B cell (primary cell): ENCODE data around the gene THADA. TPM values are rescaled to one million over a fixed set of nuclear protein-coding genes. Genes with fewer than 3 reads are reported as not detected.

Source experiments
- ATAC-seq: fragments of 200-7000 bp; cut with Tn5 transposase; one replicate; pipeline ENCODE4 v1.10.0; 2021; ENCODE audit warnings: low read depth, mild to moderate bottlenecking, moderate number of reproducible peaks, moderate library complexity
- CTCF ChIA-PET: fragments of 350-600 bp; sonication (Branson Sonifier 250); formaldehyde crosslinking; loops from one replicate; lab custom pipeline; 2021; ENCODE audit warnings: antibody characterized with exemption, inconsistent platforms; lab: Charles Lee
- POLR2A ChIA-PET: fragments of 350-600 bp; sonication (Branson Sonifier 250); formaldehyde crosslinking; loops from one replicate; lab custom pipeline; 2021; ENCODE audit warnings: antibody characterized with exemption; lab: Charles Lee
- DNase-seq: peaks from one replicate; pipeline ENCODE4 v3.0.0; 2013
- H2AFZ ChIP-seq: 2 replicates; pipeline ENCODE4 v1.6.1; 2012; ENCODE audit warnings: mild to moderate bottlenecking, low read depth, low read length; ENCODE audit not compliant: insufficient read depth, poor library complexity, severe bottlenecking
- H3K27ac ChIP-seq, 2 donors: 1 replicate in 1 of 2; 2 replicates in 1 of 2; pipeline ENCODE4 v1.5.1; 2012 to 2013; ENCODE audit warnings: low read length in 2 of 2, mild to moderate bottlenecking in 2 of 2, moderate library complexity in 1 of 2
- H3K27me3 ChIP-seq, 4 experiments: fragments of 200-600 bp in 1 of 4; sonication (generic) in 1 of 4; replicated peaks in 1 of 4; 1 replicate in 2 of 4; 2 replicates in 2 of 4; pipeline versions ENCODE4 v1.6.1 to v1.7.0; 2013 to 2016; ENCODE audit warnings: low read length in 3 of 4, mild to moderate bottlenecking in 2 of 4, mixed read lengths in 1 of 4, moderate library complexity in 1 of 4; ENCODE audit not compliant: insufficient read depth in 4 of 4, control insufficient read depth in 3 of 4; ENCODE audit errors: control extremely low read depth in 1 of 4
- H3K36me3 ChIP-seq, 2 experiments: replicated peaks in 1 of 2; 1 replicate in 1 of 2; 2 replicates in 1 of 2; pipeline versions ENCODE4 v1.6.1 to v1.7.1; 2013; ENCODE audit warnings: low read length in 1 of 2; ENCODE audit not compliant: insufficient read depth in 2 of 2, control insufficient read depth in 1 of 2; ENCODE audit errors: control extremely low read depth in 1 of 2, extremely low read depth in 1 of 2
- H3K4me1 ChIP-seq, 2 donors: fragments of 200-600 bp in 1 of 2; sonication (generic) in 1 of 2; 1 replicate in 1 of 2; 2 replicates in 1 of 2; pipeline versions ENCODE4 v1.5.1 to v1.6.1; 2013 to 2017; ENCODE audit warnings: low read length in 2 of 2; ENCODE audit not compliant: control insufficient read depth in 2 of 2, insufficient read depth in 2 of 2
- H3K4me2 ChIP-seq: replicated peaks from 2 replicates; pipeline ENCODE3; 2012; ENCODE audit warnings: mild to moderate bottlenecking, low read depth, low read length; ENCODE audit not compliant: poor library complexity, severe bottlenecking
- H3K4me3 ChIP-seq, 5 experiments: fragments of 200-600 bp in 1 of 5; sonication (generic) in 1 of 5; 1 replicate in 3 of 5; 2 replicates in 2 of 5; pipeline versions ENCODE4 v1.5.1 to v1.7.0; 2011 to 2016; ENCODE audit warnings: low read length in 4 of 5, mild to moderate bottlenecking in 4 of 5, low read depth in 2 of 5, control low read depth in 1 of 5, moderate library complexity in 1 of 5; ENCODE audit not compliant: insufficient read depth in 1 of 5; ENCODE audit errors: control extremely low read depth in 1 of 5, extremely low read depth in 1 of 5
- H3K79me2 ChIP-seq: fragments of 200-600 bp; sonication (generic); one replicate; pipeline ENCODE4 v1.6.0; 2016; ENCODE audit warnings: low read length; ENCODE audit not compliant: control insufficient read depth, insufficient read depth
- H3K9ac ChIP-seq: fragments of 200-600 bp; sonication (generic); 2 replicates; pipeline ENCODE4 v1.6.1; 2017; ENCODE audit warnings: mild to moderate bottlenecking, low read length, moderate library complexity
- H3K9me3 ChIP-seq, 3 donors: one replicate each; pipeline versions ENCODE4 v1.6.1 to v1.7.1; 2013; ENCODE audit warnings: low read length in 2 of 3; ENCODE audit not compliant: control insufficient read depth in 2 of 3, insufficient read depth in 1 of 3; ENCODE audit errors: control extremely low read depth in 1 of 3
- H4K20me1 ChIP-seq: 2 replicates; pipeline ENCODE4 v1.6.0; 2012; ENCODE audit warnings: mild to moderate bottlenecking, low read length; ENCODE audit not compliant: insufficient read depth, control insufficient read depth, poor library complexity, severe bottlenecking
- H3K27ac Mint-ChIP-seq: one replicate; pipeline ENCODE4 v1.8.0; 2021; ENCODE audit warnings: mixed read lengths
- H3K27me3 Mint-ChIP-seq: one replicate; pipeline ENCODE4 v1.8.0; 2021; ENCODE audit warnings: mixed read lengths
- H3K4me1 Mint-ChIP-seq: one replicate; pipeline ENCODE4 v1.8.0; 2021; ENCODE audit warnings: mixed read lengths
- H3K4me3 Mint-ChIP-seq: one replicate; pipeline ENCODE4 v1.8.0; 2021; ENCODE audit warnings: mixed read lengths
- H3K9me3 Mint-ChIP-seq: one replicate; pipeline ENCODE4 v1.8.0; 2022; ENCODE audit warnings: mixed read lengths; ENCODE audit not compliant: insufficient read depth
- EZH2 ChIP-seq: IDR thresholded peaks from 2 replicates; pipeline ENCODE4 v1.6.1; 2012; ENCODE audit warnings: borderline replicate concordance, low read depth, mild to moderate bottlenecking, moderate library complexity, low read length; ENCODE audit not compliant: insufficient read depth, poor library complexity, severe bottlenecking
- WGBS: methylation state at CpG from one replicate; pipeline ENCODE4 v1.1.5; 2013; ENCODE audit warnings: missing lambda C conversion rate; ENCODE audit not compliant: insufficient coverage; 5-methylcytosine and 5-hydroxymethylcytosine counted together
- intact Hi-C: fragments of 100-400 bp; cut with micrococcal nuclease; formaldehyde crosslinking; loops from one replicate; pipeline ENCODE4 v1.10.0; 2022
- polyA plus RNA-seq: library from polyadenylated mRNA; depleted of rRNA; stranded (reverse); fragments of >200 nt; gene quantifications from 2 replicates; pipeline ENCODE4 v1.2.3, GENCODE V29; 2012
- total RNA-seq, 2 donors: library from RNA; stranded (reverse); fragments of 120-200 nt in 1 of 2; gene quantifications; 1 replicate in 1 of 2; 2 replicates in 1 of 2; pipeline versions ENCODE4 v1.2.3 to v1.2.4, GENCODE V29; 2013 to 2022
- TF ChIP-seq, protein P1 (sequence below): fragments of 200-600 bp; IDR thresholded peaks from one replicate; pipeline ENCODE4 v1.8.0; 2022; ENCODE audit warnings: antibody characterized with exemption, mild to moderate bottlenecking

Gene THADA
- total and polyA plus RNA-seq, 2 donors (not counting 1 experiment from before 2014, with no cell fraction given), result 17.6 to 48.5 TPM

DNA sequence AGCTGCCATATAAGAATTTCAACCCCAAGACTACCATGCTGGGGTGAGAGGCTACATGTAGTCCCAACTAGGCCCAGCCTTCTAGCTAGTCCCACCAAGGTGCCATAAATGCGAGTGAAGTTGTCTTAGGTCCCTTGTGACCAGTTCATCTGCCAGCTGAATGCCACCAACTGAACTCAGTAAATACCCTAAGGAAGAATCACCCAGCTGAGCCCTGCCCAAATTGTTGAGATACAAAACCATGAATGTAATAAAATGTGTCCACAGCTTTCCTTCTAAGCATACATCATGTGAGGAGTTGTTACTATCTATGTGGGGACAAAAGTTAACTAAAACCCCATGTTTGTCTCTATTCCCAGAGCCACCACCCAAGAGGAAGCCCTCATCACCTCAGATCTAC lies 70.3 kb downstream of the THADA start:
- TF ChIP-seq, protein P1, sequence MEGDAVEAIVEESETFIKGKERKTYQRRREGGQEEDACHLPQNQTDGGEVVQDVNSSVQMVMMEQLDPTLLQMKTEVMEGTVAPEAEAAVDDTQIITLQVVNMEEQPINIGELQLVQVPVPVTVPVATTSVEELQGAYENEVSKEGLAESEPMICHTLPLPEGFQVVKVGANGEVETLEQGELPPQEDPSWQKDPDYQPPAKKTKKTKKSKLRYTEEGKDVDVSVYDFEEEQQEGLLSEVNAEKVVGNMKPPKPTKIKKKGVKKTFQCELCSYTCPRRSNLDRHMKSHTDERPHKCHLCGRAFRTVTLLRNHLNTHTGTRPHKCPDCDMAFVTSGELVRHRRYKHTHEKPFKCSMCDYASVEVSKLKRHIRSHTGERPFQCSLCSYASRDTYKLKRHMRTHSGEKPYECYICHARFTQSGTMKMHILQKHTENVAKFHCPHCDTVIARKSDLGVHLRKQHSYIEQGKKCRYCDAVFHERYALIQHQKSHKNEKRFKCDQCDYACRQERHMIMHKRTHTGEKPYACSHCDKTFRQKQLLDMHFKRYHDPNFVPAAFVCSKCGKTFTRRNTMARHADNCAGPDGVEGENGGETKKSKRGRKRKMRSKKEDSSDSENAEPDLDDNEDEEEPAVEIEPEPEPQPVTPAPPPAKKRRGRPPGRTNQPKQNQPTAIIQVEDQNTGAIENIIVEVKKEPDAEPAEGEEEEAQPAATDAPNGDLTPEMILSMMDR, result no peak
- TF ChIP-seq EZH2, result no peak
- Histone ChIP-seq H3K27ac (no peak overlapping the region), H3K9ac (no peak overlapping the region), H3K4me2 (no peak overlapping the region), H3K4me1 (no peaks in the 10 kb centered on the region), H3K9me3 (no peaks in the 10 kb centered on the region), H3K27me3 (no peaks in the 10 kb centered on the region), H3K79me2 (peaks cover 4% of the 10 kb centered on the region), H3K36me3 (peaks cover 8 to 11% of the 10 kb centered on the region in 2 experiments), H3K4me3 (no peak overlapping the region), H2AFZ (no peak overlapping the region), H4K20me1 (no peaks in the 10 kb centered on the region)
- ChIA-PET CTCF (interaction anchor here (1.0 kb wide), 1 partner anchor 17 kb away, joined by 3 read pairs; no protein-coding TSS in a partner anchor), POLR2A (no interaction called here)
- H3K4me3 Mint-ChIP-seq, result no peak overlapping the region
- 88% methylated on average over 1 of the region's 1 CpG for WGBS
- no peak for ATAC-seq
- DNase-seq, result no peak
- H3K9me3 Mint-ChIP-seq, result no peaks in the 10 kb centered on the region
- H3K4me1 Mint-ChIP-seq, result no peaks in the 10 kb centered on the region
- H3K27me3 Mint-ChIP-seq, result no peaks in the 10 kb centered on the region
- no peak overlapping the region for H3K27ac Mint-ChIP-seq
- intact Hi-C loops, result loop anchor here (10.0 kb wide), 1 partner anchor 831 kb away; no protein-coding TSS in a partner anchor

DNA sequence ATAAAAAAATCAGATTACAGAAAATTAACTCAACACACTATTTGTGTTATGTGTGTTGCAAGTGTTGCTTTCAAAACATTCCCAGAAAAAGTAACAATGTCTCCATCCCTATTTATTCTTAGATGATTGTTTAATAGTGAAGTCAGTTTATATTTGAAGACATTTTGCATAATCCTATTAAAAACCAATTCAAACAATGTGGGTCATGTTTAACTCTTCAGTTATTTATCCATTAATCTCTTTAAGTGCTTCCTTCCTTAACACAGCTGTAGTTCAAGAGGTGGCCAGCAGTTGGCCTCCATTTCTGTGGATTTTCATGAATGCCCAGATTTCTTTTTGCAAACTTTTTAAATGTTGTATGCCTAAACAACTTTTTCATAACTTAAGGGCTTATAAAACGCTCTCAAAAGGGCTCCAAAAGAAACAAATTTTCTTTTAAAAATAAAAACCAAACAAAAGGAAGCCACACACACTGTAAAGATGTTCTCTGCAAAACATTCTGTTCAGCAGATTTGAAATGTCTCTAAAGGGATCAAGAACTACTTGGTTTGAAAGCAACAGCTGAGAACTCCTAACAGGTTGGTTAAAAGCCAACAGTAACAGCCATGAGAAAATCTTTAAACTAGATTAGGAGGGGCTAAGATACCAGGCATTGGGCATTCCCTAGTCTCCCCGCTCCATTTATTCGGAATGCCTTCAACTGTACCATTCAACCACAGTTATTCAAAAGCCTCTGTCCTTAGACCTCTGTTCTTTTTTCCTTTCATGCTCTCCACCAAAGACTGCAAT lies 71.5 kb downstream of the THADA start:
- CTCF ChIA-PET, result no interaction called here
- Histone ChIP-seq H2AFZ (no peak overlapping the region), H3K27me3 (no peaks in the 10 kb centered on the region), H3K9me3 (no peaks in the 10 kb centered on the region), H3K79me2 (no peaks in the 10 kb centered on the region), H3K4me2 (no peak overlapping the region), H3K4me1 (no peaks in the 10 kb centered on the region), H3K36me3 (peaks cover 7 to 11% of the 10 kb centered on the region in 2 experiments), H3K4me3 (no peak overlapping the region), H4K20me1 (no peaks in the 10 kb centered on the region), H3K9ac (no peak overlapping the region), H3K27ac (no peak overlapping the region)
- Mint-ChIP-seq H3K9me3 (no peaks in the 10 kb centered on the region), H3K4me3 (no peak overlapping the region), H3K27ac (no peak overlapping the region), H3K27me3 (no peaks in the 10 kb centered on the region), H3K4me1 (peaks cover 3% of the 10 kb centered on the region)
- DNase-seq (no peak), ATAC-seq (no peak)
- WGBS, result 97% methylated on average over 3 of the region's 3 CpGs
- POLR2A ChIA-PET, result no interaction called here
- TF ChIP-seq, protein P1, result no peak
- no peak for TF ChIP-seq EZH2
- intact Hi-C loops, result loop anchor here (10.0 kb wide), 1 partner anchor 830 kb away; no protein-coding TSS in a partner anchor
